Stomach (tissue), 9 donors: ENCODE results near the gene DMXL1. TPM values are rescaled to one million over a fixed set of nuclear protein-coding genes. Genes with fewer than 3 reads are reported as not detected.

Source experiments
- DNase-seq, 2 donors: peaks; one replicate each; pipeline versions ENCODE4 v3.0.0 to v3.0.0-alpha.2; 2013 to 2019
- H3K27ac ChIP-seq, 5 donors: fragments of 200-600 bp in 4 of 5; sonication (generic) in 4 of 5; one replicate each; pipeline ENCODE4 v1.5.1; 2013 to 2019; ENCODE audit warnings: mild to moderate bottlenecking in 1 of 5, moderate library complexity in 1 of 5
- H3K27me3 ChIP-seq, 3 donors: fragments of 200-600 bp; sonication (generic); one replicate each; pipeline ENCODE4 v1.5.1; 2017 to 2019; ENCODE audit warnings: mixed run types in 1 of 3
- H3K36me3 ChIP-seq, 4 donors: fragments of 200-600 bp; sonication (generic); 1 replicate in 3 of 4; 2 replicates in 1 of 4; pipeline ENCODE4 v1.5.1; 2016 to 2019
- H3K4me1 ChIP-seq, 4 donors: fragments of 200-600 bp; sonication (generic); one replicate each; pipeline ENCODE4 v1.5.1; 2016 to 2019
- H3K4me3 ChIP-seq, 4 donors: fragments of 200-600 bp; sonication (generic) in 3 of 4; one replicate each; pipeline ENCODE4 v1.5.1; 2016 to 2019; ENCODE audit warnings: mild to moderate bottlenecking in 1 of 4
- H3K9me3 ChIP-seq, 4 donors: fragments of 200-600 bp; sonication (generic); one replicate each; pipeline ENCODE4 v1.5.1; 2016 to 2019
- EP300 ChIP-seq: sonication (generic); formaldehyde crosslinking; IDR thresholded peaks from one replicate; pipeline ENCODE4 v1.6.1; 2017; ENCODE audit warnings: antibody characterized with exemption
- POLR2A ChIP-seq, 4 donors: fragments of 450-650 bp; IDR thresholded peaks; one replicate each; pipeline ENCODE4 v1.6.1; 2016; ENCODE audit warnings: antibody characterized with exemption in 4 of 4, control low read depth in 2 of 4, mild to moderate bottlenecking in 1 of 4, moderate library complexity in 1 of 4
- POLR2AphosphoS5 ChIP-seq, 3 donors: sonication (generic); formaldehyde crosslinking; IDR thresholded peaks; one replicate each; pipeline ENCODE4 v1.6.1; 2016; ENCODE audit warnings: antibody characterized with exemption in 3 of 3
- WGBS, 5 donors: extraction: QIAGEN DNeasy Blood & Tissue Kit in 3 of 5; methylation state at CpG; one replicate each; pipeline versions ENCODE4 v1.1.5 to v1.1.7; 2013 to 2018; 5-methylcytosine and 5-hydroxymethylcytosine counted together
- intact Hi-C: fragments of 100-400 bp; cut with DNase I; formaldehyde crosslinking; loops from one replicate; pipeline ENCODE4 v1.15.1; 2023; ENCODE audit warnings: low total_unique reads
- polyA plus RNA-seq, 3 donors: library from polyadenylated mRNA; stranded (reverse); fragments of 200-250 nt; gene quantifications; one replicate each; pipeline ENCODE4 v1.2.3, GENCODE V29; 2013
- total RNA-seq, 5 donors: library from RNA; depleted of rRNA; stranded (reverse); fragments of >200 nt; gene quantifications; one replicate each; pipeline versions ENCODE4 v1.1.0 to v1.2.3, GENCODE V29; 2014 to 2016
- TF ChIP-seq, protein P1 (sequence below), 7 experiments: fragments of 450-650 bp in 4 of 7; fragments of 200-600 bp in 3 of 7; sonication (generic) in 3 of 7; IDR thresholded peaks; one replicate each; pipeline ENCODE4 v1.5.1; 2016 to 2019; ENCODE audit warnings: antibody characterized with exemption in 7 of 7, control low read depth in 2 of 7, mild to moderate bottlenecking in 1 of 7
- donor health status: healthy with polysubstance abuse.
- donor health status: Bipolar disorder and iron deficiency.
- donor health status: healthy.

The DMXL1 gene
- total and polyA plus RNA-seq, 8 donors: 6.0 to 164 (median 86.0) TPM

DNA sequence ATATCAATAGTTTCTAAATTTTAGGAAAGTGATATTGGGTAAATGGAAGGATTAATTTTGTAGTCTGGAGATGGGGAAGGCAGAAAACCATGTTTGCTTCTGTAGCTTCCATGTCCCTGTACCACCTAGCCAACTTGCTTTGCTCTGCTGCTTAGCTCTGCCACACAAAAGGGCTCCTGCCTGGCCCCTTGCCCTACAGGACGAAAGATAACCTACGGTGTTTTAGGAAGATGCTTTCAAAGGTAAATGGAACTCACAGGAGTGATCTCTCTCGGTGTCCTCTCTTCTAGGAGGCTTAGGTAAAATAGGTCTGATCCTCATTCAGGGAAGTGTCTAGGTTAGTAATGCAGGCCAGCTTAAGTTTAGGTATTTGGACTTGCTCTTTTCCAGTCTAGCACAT is 37.8 kb upstream of the DMXL1 start:
- TF ChIP-seq POLR2A (IDR thresholded peaks at IDR 0.05) (no peak), POLR2AphosphoS5 (IDR thresholded peaks at IDR 0.05) (no peak), EP300 (no peak)
- TF ChIP-seq, protein P1, sequence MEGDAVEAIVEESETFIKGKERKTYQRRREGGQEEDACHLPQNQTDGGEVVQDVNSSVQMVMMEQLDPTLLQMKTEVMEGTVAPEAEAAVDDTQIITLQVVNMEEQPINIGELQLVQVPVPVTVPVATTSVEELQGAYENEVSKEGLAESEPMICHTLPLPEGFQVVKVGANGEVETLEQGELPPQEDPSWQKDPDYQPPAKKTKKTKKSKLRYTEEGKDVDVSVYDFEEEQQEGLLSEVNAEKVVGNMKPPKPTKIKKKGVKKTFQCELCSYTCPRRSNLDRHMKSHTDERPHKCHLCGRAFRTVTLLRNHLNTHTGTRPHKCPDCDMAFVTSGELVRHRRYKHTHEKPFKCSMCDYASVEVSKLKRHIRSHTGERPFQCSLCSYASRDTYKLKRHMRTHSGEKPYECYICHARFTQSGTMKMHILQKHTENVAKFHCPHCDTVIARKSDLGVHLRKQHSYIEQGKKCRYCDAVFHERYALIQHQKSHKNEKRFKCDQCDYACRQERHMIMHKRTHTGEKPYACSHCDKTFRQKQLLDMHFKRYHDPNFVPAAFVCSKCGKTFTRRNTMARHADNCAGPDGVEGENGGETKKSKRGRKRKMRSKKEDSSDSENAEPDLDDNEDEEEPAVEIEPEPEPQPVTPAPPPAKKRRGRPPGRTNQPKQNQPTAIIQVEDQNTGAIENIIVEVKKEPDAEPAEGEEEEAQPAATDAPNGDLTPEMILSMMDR (IDR thresholded peaks at IDR 0.05): no peak
- no peak for DNase-seq
- H3K4me1 ChIP-seq: peaks cover 0 to 15% (median 9%) of the 10 kb centered on the region in 4 donors
- H3K36me3 ChIP-seq: no peaks in the 10 kb centered on the region
- intact Hi-C loops: no loop called here
- no peaks in the 10 kb centered on the region for H3K9me3 ChIP-seq
- 60 to 71% (median 62%) methylated on average over 3 of the region's 3 CpGs for WGBS, 5 donors
- no peak overlapping the region for H3K4me3 ChIP-seq
- H3K27ac ChIP-seq: no peak overlapping the region
- no peaks in the 10 kb centered on the region for H3K27me3 ChIP-seq

DNA sequence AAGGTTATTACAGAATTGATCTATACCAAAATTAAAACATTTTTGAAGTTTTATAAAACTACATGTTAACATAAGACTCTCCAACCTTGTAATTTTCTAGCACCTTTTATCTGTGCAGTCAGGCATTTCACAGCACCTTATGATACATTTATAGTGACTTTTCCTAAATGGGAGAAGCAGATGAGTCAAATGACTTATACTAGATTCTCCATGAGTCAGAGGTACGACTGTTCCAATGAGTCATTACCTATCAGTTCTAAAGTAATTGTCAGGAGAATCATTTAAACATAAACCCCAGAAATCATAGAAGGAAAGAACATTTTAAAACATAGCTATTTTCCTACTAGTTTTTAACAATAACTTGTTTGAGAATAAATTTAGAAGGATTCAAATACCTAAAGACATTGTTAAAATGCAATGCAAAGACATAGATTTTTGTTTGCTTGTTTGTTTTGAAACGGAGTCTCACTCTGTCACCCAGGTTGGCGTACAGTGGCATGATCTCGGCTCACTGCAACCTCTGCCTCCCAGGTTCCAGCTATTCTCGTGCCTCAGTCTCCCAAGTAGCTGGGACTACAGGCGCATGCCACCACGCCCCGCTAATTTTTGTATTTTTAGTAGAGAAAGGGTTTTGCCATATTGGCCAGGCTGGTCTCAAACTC is 34.7 kb upstream of the DMXL1 start:
- no peak for TF ChIP-seq EP300
- TF ChIP-seq, protein P1 (IDR thresholded peaks at IDR 0.05): no peak
- no peak for TF ChIP-seq POLR2AphosphoS5 (IDR thresholded peaks at IDR 0.05)
- TF ChIP-seq POLR2A (IDR thresholded peaks at IDR 0.05): no peak
- WGBS, 5 donors: 84 to 88% (median 85%) methylated on average over 8 of the region's 8 CpGs

DNA sequence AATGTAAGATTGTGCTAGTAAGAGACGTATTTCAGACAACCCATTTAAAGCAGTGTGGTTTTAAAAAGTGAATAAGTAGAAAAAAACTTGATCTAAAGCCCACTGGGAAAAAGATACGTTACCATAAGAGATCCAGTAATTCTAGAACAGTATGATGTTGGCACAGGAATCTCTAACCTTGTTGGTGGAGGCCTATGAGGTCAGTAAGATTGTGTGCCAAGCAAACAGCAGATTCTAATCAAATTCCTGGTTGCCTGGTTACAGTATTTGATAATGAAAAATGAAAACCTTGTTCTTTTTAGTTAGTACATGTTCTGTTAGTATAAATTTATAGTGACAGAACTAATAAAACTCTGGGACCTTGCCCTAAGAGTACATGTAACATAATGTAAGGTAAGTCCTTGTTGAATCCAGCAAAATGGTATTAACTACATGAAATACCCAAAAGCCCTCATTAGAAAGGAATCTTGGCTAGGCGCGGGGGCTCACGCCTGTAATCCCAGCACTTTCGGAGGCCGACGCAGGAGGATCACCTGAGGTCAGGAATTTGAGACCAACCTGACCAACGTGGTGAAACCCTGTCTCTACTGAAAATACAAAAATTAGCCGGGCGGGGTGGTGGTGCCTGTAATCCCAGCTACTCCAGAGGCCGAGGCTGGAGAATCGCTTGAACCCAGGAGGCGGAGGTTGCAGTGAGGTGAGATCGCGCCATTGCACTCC is 33.2 kb upstream of the DMXL1 start:
- no peak for TF ChIP-seq POLR2A (IDR thresholded peaks at IDR 0.05)
- peak in 1 of 3 donors; percentile 52 for TF ChIP-seq POLR2AphosphoS5 (IDR thresholded peaks at IDR 0.05)
- Histone ChIP-seq H3K4me1 (peaks cover 0 to 19% (median 11%) of the 10 kb centered on the region in 4 donors), H3K9me3 (no peaks in the 10 kb centered on the region), H3K27ac (peak overlapping the region; percentile 5 to 67 (median 55)), H3K36me3 (no peaks in the 10 kb centered on the region), H3K4me3 (no peak overlapping the region), H3K27me3 (no peaks in the 10 kb centered on the region)
- WGBS, 5 donors: 59 to 78% (median 69%) methylated on average over 16 of the region's 16 CpGs
- peak; percentile 33 to 58 for DNase-seq
- intact Hi-C loops: no loop called here

More for the DNA sequence above, 34.7 kb upstream of the DMXL1 start:
- Histone ChIP-seq H3K36me3 (no peaks in the 10 kb centered on the region), H3K4me3 (no peak overlapping the region), H3K9me3 (no peaks in the 10 kb centered on the region), H3K27ac (no peak overlapping the region), H3K4me1 (peaks cover 0 to 16% (median 11%) of the 10 kb centered on the region in 4 donors), H3K27me3 (no peaks in the 10 kb centered on the region)
- intact Hi-C loops: no loop called here
- no peak for DNase-seq

DNA sequence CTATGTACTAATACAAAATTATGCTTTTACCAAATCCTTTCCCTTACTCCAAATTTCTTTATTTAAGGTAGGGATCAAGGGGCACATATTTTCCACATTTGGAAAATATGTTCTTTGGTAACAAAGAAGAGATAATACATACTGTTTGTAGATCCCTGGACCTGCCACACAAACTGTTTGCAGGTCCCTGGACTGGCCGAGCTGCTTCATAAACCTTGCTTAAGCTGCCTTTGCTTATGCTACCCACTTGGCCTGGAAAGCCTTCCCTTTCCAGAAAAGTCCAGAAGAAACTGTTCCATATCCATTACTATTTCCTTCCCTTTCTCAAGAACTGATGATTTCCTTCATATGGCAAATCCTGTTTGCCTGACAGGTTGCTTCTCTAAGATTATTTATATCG is 22.6 kb upstream of the DMXL1 start:
- Histone ChIP-seq H3K36me3 (no peaks in the 10 kb centered on the region), H3K4me3 (no peak overlapping the region), H3K4me1 (peaks cover 0 to 15% (median 9%) of the 10 kb centered on the region in 4 donors), H3K27me3 (no peaks in the 10 kb centered on the region), H3K27ac (no peak overlapping the region), H3K9me3 (no peaks in the 10 kb centered on the region)
- DNase-seq: no peak
- intact Hi-C loops: no loop called here
- WGBS, 5 donors: 23 to 46% (median 32%) methylated on average over 2 of the region's 2 CpGs
- no peak for TF ChIP-seq EP300
- TF ChIP-seq POLR2A (IDR thresholded peaks at IDR 0.05): no peak
- TF ChIP-seq, protein P1 (IDR thresholded peaks at IDR 0.05): no peak
- TF ChIP-seq POLR2AphosphoS5 (IDR thresholded peaks at IDR 0.05): no peak
